ENCODE measurements around the gene SLITRK2. TPM values are rescaled to one million over a fixed set of nuclear protein-coding genes. Genes with fewer than 3 reads are reported as not detected.

The SLITRK2 gene
- total RNA-seq, 2 experiments from 2014 or later, result not detected

GRCh38 chrX:145843146-145843904 is 25.7 kb downstream of the SLITRK2 start:
- intact Hi-C loops (cut with micrococcal nuclease; ENCODE audit: unreplicated experiment), result no loop called here
- CTCF ChIA-PET (ENCODE audit: unreplicated experiment), result no interaction called here
- H3K4me3 ChIP-seq (ENCODE audit: low read depth, low read length, poor library complexity, severe bottlenecking), result no peak overlapping the region
- no peaks in the 10 kb centered on the region for H3K9me2 ChIP-seq (ENCODE audit: insufficient read depth, low read length)
- H2AFZ ChIP-seq (ENCODE audit: low read length), result no peak overlapping the region
- no peaks in the 10 kb centered on the region for H3K9me3 ChIP-seq (ENCODE audit: low read length)
- H3K4me2 ChIP-seq (ENCODE audit: low read length), result no peak overlapping the region
- TF ChIP-seq EZH2phosphoT487 (IDR thresholded peaks at IDR 0.05; ENCODE audit: borderline replicate concordance, low read depth, low read length) (no peak), CTCF (conservative IDR thresholded peaks at IDR 0.05; ENCODE audit: low read length) (no peak)
- H3K27ac ChIP-seq (ENCODE audit: low read depth, low read length, poor library complexity, severe bottlenecking), result no peak overlapping the region
- H3K36me3 ChIP-seq (ENCODE audit: insufficient read depth, low read length), result no peaks in the 10 kb centered on the region
- POLR2A ChIA-PET, result no interaction called here
- H4K20me1 ChIP-seq (ENCODE audit: insufficient read depth, low read length), result no peaks in the 10 kb centered on the region
- H3K4me1 ChIP-seq (ENCODE audit: insufficient read depth, low read length, poor library complexity, severe bottlenecking), result no peaks in the 10 kb centered on the region
- no TSS peak for BruUV-seq (replicated peaks)
- DNase-seq (ENCODE audit: low spot score), result no peak
- no peaks in the 10 kb centered on the region for H3K79me2 ChIP-seq (ENCODE audit: insufficient read depth, low read depth, low read length)

GRCh38 chrX:145844886-145845285 is 27.3 kb downstream of the SLITRK2 start:
- CTCF ChIA-PET (ENCODE audit: unreplicated experiment), result no interaction called here
- H3K27ac ChIP-seq (ENCODE audit: low read depth, low read length, poor library complexity, severe bottlenecking), result no peak overlapping the region
- no peaks in the 10 kb centered on the region for H3K36me3 ChIP-seq (ENCODE audit: insufficient read depth, low read length)
- no peaks in the 10 kb centered on the region for H3K9me2 ChIP-seq (ENCODE audit: insufficient read depth, low read length)
- H3K4me1 ChIP-seq (ENCODE audit: insufficient read depth, low read length, poor library complexity, severe bottlenecking), result no peaks in the 10 kb centered on the region
- H3K4me2 ChIP-seq (ENCODE audit: low read length), result no peak overlapping the region
- H4K20me1 ChIP-seq (ENCODE audit: insufficient read depth, low read length), result no peaks in the 10 kb centered on the region
- no TSS peak for BruUV-seq (replicated peaks)
- no peak overlapping the region for H3K4me3 ChIP-seq (ENCODE audit: low read depth, low read length, poor library complexity, severe bottlenecking)
- H3K9me3 ChIP-seq (ENCODE audit: low read length), result no peaks in the 10 kb centered on the region
- H2AFZ ChIP-seq (ENCODE audit: low read length), result no peak overlapping the region
- no peaks in the 10 kb centered on the region for H3K79me2 ChIP-seq (ENCODE audit: insufficient read depth, low read depth, low read length)
- POLR2A ChIA-PET, result no interaction called here
- TF ChIP-seq EZH2phosphoT487 (IDR thresholded peaks at IDR 0.05; ENCODE audit: borderline replicate concordance, low read depth, low read length), result no peak
- no peak for TF ChIP-seq CTCF (conservative IDR thresholded peaks at IDR 0.05; ENCODE audit: low read length)
- intact Hi-C loops (cut with micrococcal nuclease; ENCODE audit: unreplicated experiment), result no loop called here
- no peak for DNase-seq (ENCODE audit: low spot score)

GRCh38 chrX:145848448-145848847 is 30.8 kb downstream of the SLITRK2 start:
- Histone ChIP-seq H3K4me2 (ENCODE audit: low read length) (no peak overlapping the region), H4K20me1 (ENCODE audit: insufficient read depth, low read length) (no peaks in the 10 kb centered on the region), H3K9me3 (ENCODE audit: low read length) (no peaks in the 10 kb centered on the region), H3K4me1 (ENCODE audit: insufficient read depth, low read length, poor library complexity, severe bottlenecking) (no peaks in the 10 kb centered on the region), H3K9me2 (ENCODE audit: insufficient read depth, low read length) (no peaks in the 10 kb centered on the region), H3K36me3 (ENCODE audit: insufficient read depth, low read length) (no peaks in the 10 kb centered on the region), H2AFZ (ENCODE audit: low read length) (no peak overlapping the region), H3K27ac (ENCODE audit: low read depth, low read length, poor library complexity, severe bottlenecking) (no peak overlapping the region), H3K79me2 (ENCODE audit: insufficient read depth, low read depth, low read length) (no peaks in the 10 kb centered on the region), H3K4me3 (ENCODE audit: low read depth, low read length, poor library complexity, severe bottlenecking) (no peak overlapping the region)
- TF ChIP-seq EZH2phosphoT487 (IDR thresholded peaks at IDR 0.05; ENCODE audit: borderline replicate concordance, low read depth, low read length) (no peak), CTCF (conservative IDR thresholded peaks at IDR 0.05; ENCODE audit: low read length) (no peak)
- BruUV-seq (replicated peaks), result no TSS peak
- intact Hi-C loops (cut with micrococcal nuclease; ENCODE audit: unreplicated experiment), result no loop called here
- ChIA-PET POLR2A (interaction anchor here (1.1 kb wide), 1 partner anchor 51 kb away, joined by 3 read pairs; no protein-coding TSS in a partner anchor), CTCF (ENCODE audit: unreplicated experiment) (interaction anchor here (0.5 kb wide), 1 partner anchor 196 kb away, joined by 3 read pairs; no protein-coding TSS in a partner anchor)
- no peak for DNase-seq (ENCODE audit: low spot score)
